ENCODE data around the gene EGR4.
A peak's percentile ranks its signal among the peaks of the same experiment; 100 is the strongest.

Gene EGR4

GRCh38 chr2:73289304-73289703, 4.0 kb downstream of the EGR4 start:
- no peak for DNase-seq

- DNase-seq: no peak
These were observed 7.2 kb downstream of the EGR4 start for GRCh38 chr2:73286134-73286655.

- DNase-seq: no peak
These were observed 8.1 kb downstream of the EGR4 start for GRCh38 chr2:73285159-73285739.

- DNase-seq: peak; percentile 39
These were observed 8.8 kb downstream of the EGR4 start, which contains the start of gene FBXO41 for GRCh38 chr2:73284296-73285158. Gene FBXO41 (minus strand): TSS chr2:73284478. CDS start chr2:73269630, 14,848 bp downstream.

GRCh38 chr2:73283545-73284295, 9.6 kb downstream of the EGR4 start:
- DNase-seq: no peak

- no peak for DNase-seq
These were observed 10.3 kb downstream of the EGR4 start for GRCh38 chr2:73282924-73283544.

GRCh38 chr2:73281244-73281643, 12.1 kb downstream of the EGR4 start:
- DNase-seq: no peak

- no peak for DNase-seq
These were observed 13.5 kb downstream of the EGR4 start for GRCh38 chr2:73279852-73280251.

GRCh38 chr2:73272270-73272669, 21.1 kb downstream of the EGR4 start:
- DNase-seq: no peak

GRCh38 chr2:73269686-73270465, 23.5 kb downstream of the EGR4 start:
- no peak for DNase-seq

GRCh38 chr2:73268830-73269685, 24.3 kb downstream of the EGR4 start:
- no peak for DNase-seq

GRCh38 chr2:73268366-73268829, 24.9 kb downstream of the EGR4 start:
- no peak for DNase-seq

- DNase-seq: no peak
These were observed 26.3 kb downstream of the EGR4 start for GRCh38 chr2:73267008-73267407.

GRCh38 chr2:73266061-73266901, 27.1 kb downstream of the EGR4 start:
- no peak for DNase-seq

- DNase-seq: no peak
These were observed 27.9 kb downstream of the EGR4 start for GRCh38 chr2:73265298-73266060.

- DNase-seq: no peak
These were observed 28.6 kb downstream of the EGR4 start for GRCh38 chr2:73264783-73265182.

GRCh38 chr2:73264332-73264606, 29.1 kb downstream of the EGR4 start:
- no peak for DNase-seq

GRCh38 chr2:73263540-73264331, 29.6 kb downstream of the EGR4 start:
- DNase-seq: no peak

Data from HCEC 1CT (cell line).